Measurements from ENCODE around the gene SEMA5B.

GRCh38 chr3:122959339-122959738 is 68.2 kb downstream of the SEMA5B start:
- TF ChIP-seq FOXP2 (optimal IDR thresholded peaks at IDR 0.05; ENCODE audit: control extremely low read depth, extremely low read length, insufficient read depth) (no peak), POLR2AphosphoS5 (IDR thresholded peaks at IDR 0.05; ENCODE audit: borderline replicate concordance, low read depth, low read length) (no peak)

Data from SK-N-MC (cell line).